Natural killer cell (primary cell): ENCODE measurements around the gene PRUNE1. TPM values are rescaled to one million over a fixed set of nuclear protein-coding genes. Genes with fewer than 3 reads are reported as not detected.

Experiments used
- ATAC-seq, 3 donors: fragments of 150-1000 bp in 2 of 3; fragments of 200-7000 bp in 1 of 3; cut with Tn5 transposase; 1 replicate in 1 of 3; 2 replicates in 2 of 3; pipeline ENCODE4 v1.10.0; 2021; ENCODE audit warnings: mild to moderate bottlenecking in 2 of 3, moderate library complexity in 2 of 3
- DNase-seq, 2 donors: peaks; one replicate each; pipeline versions ENCODE4 v3.0.0 to v3.0.0-alpha.2; 2013 to 2021; ENCODE audit warnings: mixed read lengths in 1 of 2
- H3K27ac ChIP-seq: one replicate; pipeline ENCODE4 v1.5.1; 2013; ENCODE audit warnings: mild to moderate bottlenecking, low read length
- H3K27me3 ChIP-seq: one replicate; pipeline ENCODE4 v1.6.1; 2013; ENCODE audit warnings: low read length; ENCODE audit not compliant: control insufficient read depth, insufficient read depth
- H3K36me3 ChIP-seq: one replicate; pipeline ENCODE4 v1.6.1; 2013; ENCODE audit warnings: low read length; ENCODE audit not compliant: control insufficient read depth, insufficient read depth
- H3K4me1 ChIP-seq: one replicate; pipeline ENCODE4 v1.6.1; 2013; ENCODE audit warnings: low read length; ENCODE audit not compliant: control insufficient read depth, insufficient read depth
- H3K4me3 ChIP-seq: one replicate; pipeline ENCODE4 v1.5.1; 2013; ENCODE audit warnings: low read length
- H3K9me3 ChIP-seq: one replicate; pipeline ENCODE4 v1.6.1; 2013; ENCODE audit warnings: low read length; ENCODE audit not compliant: control insufficient read depth, insufficient read depth
- H3K27ac Mint-ChIP-seq, 2 donors: one replicate each; pipeline ENCODE4 v1.8.0; 2022; ENCODE audit warnings: mild to moderate bottlenecking in 2 of 2, mixed read lengths in 2 of 2, moderate library complexity in 1 of 2
- H3K27me3 Mint-ChIP-seq, 2 donors: one replicate each; pipeline ENCODE4 v1.8.0; 2022; ENCODE audit warnings: low read depth in 2 of 2, mixed read lengths in 2 of 2
- H3K36me3 Mint-ChIP-seq: one replicate; pipeline ENCODE4 v1.8.0; 2022; ENCODE audit warnings: mixed read lengths
- H3K4me1 Mint-ChIP-seq, 2 donors: one replicate each; pipeline ENCODE4 v1.8.0; 2022; ENCODE audit warnings: mixed read lengths in 2 of 2
- H3K4me3 Mint-ChIP-seq: one replicate; pipeline ENCODE4 v1.8.0; 2022; ENCODE audit warnings: mild to moderate bottlenecking, moderate library complexity, mixed read lengths
- H3K9me3 Mint-ChIP-seq, 2 donors: one replicate each; pipeline ENCODE4 v1.8.0; 2022; ENCODE audit warnings: mixed read lengths in 2 of 2
- CTCF ChIP-seq: fragments of 200-600 bp; IDR thresholded peaks from one replicate; pipeline ENCODE4 v1.8.0; 2022; ENCODE audit warnings: antibody characterized with exemption
- WGBS: methylation state at CpG from one replicate; pipeline ENCODE4 v1.1.7; 2013; ENCODE audit warnings: missing lambda C conversion rate; ENCODE audit not compliant: insufficient coverage; 5-methylcytosine and 5-hydroxymethylcytosine counted together
- intact Hi-C: fragments of 100-400 bp; cut with micrococcal nuclease; formaldehyde crosslinking; loops from one replicate; pipeline ENCODE4 v1.14.2; 2022
- total RNA-seq, 4 donors: library from RNA; stranded (reverse); fragments of 120-200 nt in 1 of 4; gene quantifications; one replicate each; pipeline versions ENCODE4 v1.2.3 to v1.2.4, GENCODE V29; 2013 to 2022

PRUNE1 gene
- total RNA-seq, 3 donors from 2014 or later (not counting 1 experiment from before 2014, with no cell fraction given): 11.4 to 14.1 (median 13.5) TPM

DNA sequence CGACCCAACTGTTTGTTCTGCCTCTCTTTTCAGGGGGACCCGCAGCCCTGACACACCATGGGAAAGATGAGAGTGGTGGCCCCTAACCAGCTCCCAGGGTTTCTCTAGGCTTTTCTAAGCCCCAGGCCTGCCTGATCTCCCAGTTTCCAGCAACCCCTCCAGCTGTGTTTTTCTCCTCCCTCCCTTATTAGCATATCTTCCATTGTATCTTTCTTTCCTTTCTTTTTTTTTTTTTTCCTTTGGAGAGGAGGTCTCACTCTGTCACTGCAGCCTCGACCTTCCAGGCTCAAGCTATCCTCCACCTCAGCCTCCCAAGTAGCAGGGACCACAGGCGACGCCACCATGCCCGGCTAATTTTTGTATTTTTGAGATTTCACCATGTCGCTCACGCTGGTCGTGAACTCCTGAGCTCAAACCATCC, 31.8 kb upstream of the PRUNE1 start:
- Mint-ChIP-seq H3K36me3 (no peaks in the 10 kb centered on the region), H3K4me3 (peak overlapping the region; percentile 82), H3K27ac (peak overlapping the region; percentile 82 to 94), H3K27me3 (no peaks in the 10 kb centered on the region), H3K9me3 (no peaks in the 10 kb centered on the region), H3K4me1 (peaks cover 42 to 43% of the 10 kb centered on the region in 2 donors)
- Histone ChIP-seq H3K27me3 (no peaks in the 10 kb centered on the region), H3K9me3 (no peaks in the 10 kb centered on the region), H3K36me3 (no peaks in the 10 kb centered on the region), H3K4me3 (no peak overlapping the region), H3K27ac (no peak overlapping the region), H3K4me1 (peaks cover 67% of the 10 kb centered on the region)
- DNase-seq (no peak), ATAC-seq (no peak)
- no peak for TF ChIP-seq CTCF
- intact Hi-C loops: loop anchor here (5.0 kb wide), 1 partner anchor 181 kb away; the partner anchor contains the start of gene TNFAIP8L2
- WGBS: 91% methylated on average over 9 of the region's 9 CpGs

DNA sequence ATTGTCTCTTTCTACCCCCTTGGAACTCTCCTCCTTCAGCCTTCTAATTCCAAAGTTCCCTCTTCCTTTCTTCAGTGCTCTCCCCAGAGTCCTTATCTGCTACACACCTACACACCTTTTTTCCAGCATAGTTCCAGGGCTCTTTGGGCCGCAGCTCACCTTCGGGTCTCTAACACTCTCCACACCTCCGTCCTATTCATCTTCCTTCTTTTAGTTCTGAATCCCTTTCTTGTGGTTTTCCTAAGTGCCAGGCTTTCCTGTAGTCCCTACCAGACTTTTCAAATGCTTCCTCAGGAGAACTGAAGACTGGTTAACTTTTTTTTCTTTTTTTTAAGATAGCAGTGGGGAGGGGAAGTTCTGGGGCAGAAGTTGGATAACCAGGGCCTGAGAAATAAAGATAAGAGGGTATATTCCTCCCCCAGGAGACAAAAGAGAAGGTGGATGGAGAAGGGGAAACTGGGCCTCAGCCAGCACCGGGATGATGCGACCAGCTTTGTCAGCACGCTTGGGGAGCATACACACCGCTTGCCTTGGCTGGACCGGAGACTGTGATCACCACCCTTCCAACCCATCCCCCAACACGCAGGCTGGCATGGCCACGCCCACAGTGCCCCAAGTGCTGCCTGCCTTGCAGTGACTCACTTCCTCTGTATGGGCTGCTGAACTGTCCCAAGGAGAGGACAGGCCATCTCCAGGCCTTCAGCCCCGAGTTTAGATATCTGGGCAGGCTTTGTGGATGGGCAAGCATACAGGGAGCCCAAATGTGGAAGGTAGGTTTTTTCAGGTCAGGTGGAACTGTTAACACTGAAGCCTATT, 31.2 kb upstream of the PRUNE1 start:
- Histone ChIP-seq H3K9me3 (no peaks in the 10 kb centered on the region), H3K4me1 (peaks cover 61% of the 10 kb centered on the region), H3K27ac (peak overlapping the region; percentile 58), H3K4me3 (no peak overlapping the region), H3K27me3 (no peaks in the 10 kb centered on the region), H3K36me3 (no peaks in the 10 kb centered on the region)
- no peaks in the 10 kb centered on the region for H3K9me3 Mint-ChIP-seq
- H3K4me3 Mint-ChIP-seq: peak overlapping the region; percentile 82
- peak overlapping the region; percentile 82 to 94 for H3K27ac Mint-ChIP-seq
- H3K36me3 Mint-ChIP-seq: no peaks in the 10 kb centered on the region
- DNase-seq (peak; percentile 61 to 84), ATAC-seq (peak; percentile 31 to 68 (median 54))
- TF ChIP-seq CTCF: no peak
- WGBS: 10% methylated on average over 11 of the region's 11 CpGs
- peaks cover 36% of the 10 kb centered on the region in 2 donors for H3K4me1 Mint-ChIP-seq
- intact Hi-C loops: loop anchor here (5.0 kb wide), 1 partner anchor 180 kb away; the partner anchor contains the start of gene TNFAIP8L2
- H3K27me3 Mint-ChIP-seq: no peaks in the 10 kb centered on the region

- intact Hi-C loops: loop anchor here (2.0 to 5.0 kb wide), 2 partner anchors 17 to 178 kb away; partner anchors contain the start of gene TNFAIP8L2
- WGBS: 14% methylated on average over 19 of the region's 23 CpGs
- peaks cover 41% of the 10 kb centered on the region for H3K4me1 ChIP-seq
Observed at GRCh38 chr1:150979092-150980056, 28.9 kb upstream of the PRUNE1 start.

More at GRCh38 chr1:150979092-150980056, 28.9 kb upstream of the PRUNE1 start:
- peak; percentile 100 for TF ChIP-seq CTCF
- Mint-ChIP-seq H3K36me3 (no peaks in the 10 kb centered on the region), H3K4me3 (peak overlapping the region; percentile 59), H3K4me1 (peaks cover 18% of the 10 kb centered on the region in 2 donors), H3K27ac (peak overlapping the region in 1 of 2 donors; percentile 52), H3K27me3 (no peaks in the 10 kb centered on the region), H3K9me3 (no peaks in the 10 kb centered on the region)
- Histone ChIP-seq H3K27ac (no peak overlapping the region), H3K4me3 (peak overlapping the region; percentile 6), H3K36me3 (no peaks in the 10 kb centered on the region), H3K27me3 (no peaks in the 10 kb centered on the region), H3K9me3 (no peaks in the 10 kb centered on the region)
- DNase-seq: peak; percentile 80 to 93
- ATAC-seq: peak; percentile 64 to 84 (median 67)
